GM12874 (cell line): Measurements from ENCODE around the gene SPRR5.
A peak's percentile ranks its signal among the peaks of the same experiment; 100 is the strongest.

Experiments
- TF ChIP-seq, protein P1 (sequence below): IDR thresholded peaks from 2 replicates; pipeline ENCODE4 v1.5.1; 2011; ENCODE audit warnings: low read depth, mild to moderate bottlenecking, control low read depth, low read length, moderate library complexity; ENCODE audit not compliant: insufficient read depth

SPRR5 gene

DNA sequence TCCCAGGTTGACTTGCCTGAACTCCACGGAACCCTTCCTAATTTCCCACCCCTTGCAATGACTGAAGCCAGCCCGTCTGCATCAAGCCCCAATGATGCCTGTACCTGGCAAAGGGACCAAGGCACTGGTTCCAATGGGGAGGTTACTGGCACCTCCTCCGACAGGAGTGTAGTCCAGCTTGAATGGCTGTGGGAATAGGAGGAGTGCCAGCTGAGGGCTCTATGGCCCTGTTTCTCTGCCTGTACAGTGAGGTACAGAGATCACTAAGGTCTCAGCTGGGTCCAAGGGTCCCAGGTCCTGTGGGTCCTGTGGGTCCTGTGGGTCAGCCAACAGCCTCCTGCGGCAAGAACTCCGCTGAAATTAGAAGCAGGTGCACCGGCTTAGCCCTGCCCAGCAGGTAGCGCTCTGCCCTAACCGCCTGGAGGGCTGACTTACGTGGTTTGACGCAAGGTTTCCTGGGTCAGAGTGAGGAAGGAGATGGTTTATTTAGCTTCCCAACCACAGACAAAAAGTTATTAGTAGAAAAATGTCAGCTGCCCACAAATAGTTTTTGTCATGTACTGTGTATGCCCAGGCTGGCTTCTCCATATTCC lies 13.5 kb downstream of the SPRR5 start:
- TF ChIP-seq, protein P1, sequence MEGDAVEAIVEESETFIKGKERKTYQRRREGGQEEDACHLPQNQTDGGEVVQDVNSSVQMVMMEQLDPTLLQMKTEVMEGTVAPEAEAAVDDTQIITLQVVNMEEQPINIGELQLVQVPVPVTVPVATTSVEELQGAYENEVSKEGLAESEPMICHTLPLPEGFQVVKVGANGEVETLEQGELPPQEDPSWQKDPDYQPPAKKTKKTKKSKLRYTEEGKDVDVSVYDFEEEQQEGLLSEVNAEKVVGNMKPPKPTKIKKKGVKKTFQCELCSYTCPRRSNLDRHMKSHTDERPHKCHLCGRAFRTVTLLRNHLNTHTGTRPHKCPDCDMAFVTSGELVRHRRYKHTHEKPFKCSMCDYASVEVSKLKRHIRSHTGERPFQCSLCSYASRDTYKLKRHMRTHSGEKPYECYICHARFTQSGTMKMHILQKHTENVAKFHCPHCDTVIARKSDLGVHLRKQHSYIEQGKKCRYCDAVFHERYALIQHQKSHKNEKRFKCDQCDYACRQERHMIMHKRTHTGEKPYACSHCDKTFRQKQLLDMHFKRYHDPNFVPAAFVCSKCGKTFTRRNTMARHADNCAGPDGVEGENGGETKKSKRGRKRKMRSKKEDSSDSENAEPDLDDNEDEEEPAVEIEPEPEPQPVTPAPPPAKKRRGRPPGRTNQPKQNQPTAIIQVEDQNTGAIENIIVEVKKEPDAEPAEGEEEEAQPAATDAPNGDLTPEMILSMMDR = peak; percentile 62

DNA sequence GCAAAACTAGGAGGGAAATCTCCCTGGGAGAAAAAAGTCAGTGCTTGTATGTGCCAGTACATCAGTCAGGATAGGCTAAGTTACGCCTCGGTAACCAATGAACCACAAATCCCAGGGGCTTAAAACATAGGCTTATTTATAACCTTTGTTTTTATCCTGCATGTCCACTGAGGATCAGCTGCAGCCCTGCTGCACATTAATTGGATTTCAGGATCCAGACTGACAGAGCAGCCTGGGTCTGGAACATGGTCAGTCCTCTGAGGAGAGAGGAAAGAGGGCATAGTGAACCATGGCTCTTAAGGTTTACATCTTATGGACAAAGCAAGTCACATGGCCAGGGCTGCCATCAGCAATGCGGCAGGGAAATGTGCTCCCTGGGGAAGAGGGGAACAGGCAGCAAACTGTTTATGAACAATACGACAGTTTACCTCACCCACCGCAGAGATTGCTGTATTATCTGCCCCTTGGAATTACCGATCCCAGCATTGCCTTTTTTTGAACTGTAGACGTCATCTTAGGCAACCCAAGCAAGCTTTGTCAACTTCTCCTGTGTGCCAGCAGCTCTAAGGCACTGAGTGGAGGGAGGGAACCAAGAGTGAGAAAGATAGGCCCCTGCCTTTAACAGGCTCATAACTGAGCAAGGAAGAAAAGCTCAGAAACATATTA lies 14.4 kb downstream of the SPRR5 start:
- TF ChIP-seq, protein P1 = no peak

DNA sequence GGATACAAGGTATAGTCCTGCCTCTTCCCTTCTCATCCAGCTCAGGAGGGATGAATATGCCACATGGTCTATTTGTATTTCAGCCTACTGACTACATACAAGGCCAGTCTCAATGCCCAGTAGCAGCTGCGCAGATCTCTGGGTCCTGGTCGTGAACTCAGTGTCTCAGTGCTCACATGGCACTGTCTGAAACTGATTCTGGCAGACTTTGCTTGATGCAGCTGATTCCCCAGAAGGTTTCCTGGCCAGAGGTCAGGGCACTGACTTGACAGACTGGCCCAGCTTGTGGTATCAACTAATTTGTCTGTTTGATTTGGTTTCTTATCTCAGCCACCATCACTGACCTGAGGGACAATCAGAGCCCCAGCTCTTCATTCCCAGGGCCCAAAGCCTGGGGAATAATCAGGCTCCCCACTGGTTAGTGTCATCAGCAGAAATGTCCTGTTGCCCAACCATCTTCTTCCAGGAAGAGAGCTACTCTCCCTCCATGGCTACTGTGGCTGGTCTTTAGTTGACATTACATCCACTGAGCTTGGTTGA lies 15.9 kb downstream of the SPRR5 start:
- TF ChIP-seq, protein P1 = no peak

DNA sequence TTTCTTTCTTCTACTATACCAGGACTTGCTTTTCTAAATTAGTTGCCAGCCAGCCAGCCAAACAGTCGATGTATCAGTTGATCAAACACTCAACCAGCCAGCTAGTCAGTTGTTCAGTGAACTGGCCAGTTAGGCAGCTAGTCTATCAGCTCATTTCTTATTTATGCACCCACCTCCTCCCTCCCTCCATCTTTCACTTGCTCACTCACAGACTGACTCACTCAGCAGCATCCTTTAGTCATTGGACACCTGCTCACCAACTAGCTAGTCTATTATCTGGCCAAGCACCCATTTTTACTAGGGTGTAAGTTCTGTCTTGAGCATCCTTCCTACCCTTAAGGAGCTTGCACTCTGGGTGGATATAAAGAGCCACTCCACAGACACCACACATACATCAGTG lies 17.5 kb downstream of the SPRR5 start:
- TF ChIP-seq, protein P1 = no peak

DNA sequence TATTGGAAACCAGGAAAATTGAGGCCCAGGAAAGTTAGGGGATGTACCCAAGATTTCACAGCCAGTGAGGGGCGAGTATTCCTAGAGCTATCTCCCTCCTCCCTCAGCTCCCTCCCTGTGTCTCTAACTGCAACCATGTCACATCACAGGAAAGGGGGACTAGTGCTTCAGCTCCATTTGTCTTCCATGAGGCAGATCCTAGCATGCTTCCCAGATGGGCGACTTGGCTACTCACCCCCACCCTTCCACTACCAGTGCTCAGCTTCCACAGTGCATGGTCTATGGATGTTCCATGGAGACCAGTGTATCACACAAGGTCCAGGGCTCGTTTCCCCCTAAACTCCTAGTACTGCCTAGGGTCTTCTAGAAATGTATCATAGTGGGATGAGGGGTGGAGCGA lies 18.8 kb downstream of the SPRR5 start:
- TF ChIP-seq, protein P1 = no peak

DNA sequence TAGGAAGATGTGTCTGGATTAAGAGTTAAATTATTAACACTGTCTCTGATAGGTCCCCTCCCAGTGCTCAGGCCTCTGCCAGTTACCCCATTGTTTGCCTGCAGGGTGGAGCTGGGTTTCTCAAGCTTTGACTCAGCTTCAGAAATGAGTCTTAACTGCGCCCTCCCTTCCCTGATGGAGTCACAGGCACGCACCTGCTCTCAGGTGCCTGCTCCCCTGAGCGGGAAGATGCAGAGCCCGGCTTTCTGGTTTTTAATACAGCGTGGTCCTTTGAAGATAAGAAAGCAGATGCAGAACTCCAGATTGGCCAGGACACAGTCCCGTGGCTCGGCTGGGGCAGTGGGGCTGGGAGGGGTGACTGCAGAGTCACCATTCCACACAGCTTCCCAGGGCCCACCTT lies 20.2 kb downstream of the SPRR5 start:
- TF ChIP-seq, protein P1 = no peak

DNA sequence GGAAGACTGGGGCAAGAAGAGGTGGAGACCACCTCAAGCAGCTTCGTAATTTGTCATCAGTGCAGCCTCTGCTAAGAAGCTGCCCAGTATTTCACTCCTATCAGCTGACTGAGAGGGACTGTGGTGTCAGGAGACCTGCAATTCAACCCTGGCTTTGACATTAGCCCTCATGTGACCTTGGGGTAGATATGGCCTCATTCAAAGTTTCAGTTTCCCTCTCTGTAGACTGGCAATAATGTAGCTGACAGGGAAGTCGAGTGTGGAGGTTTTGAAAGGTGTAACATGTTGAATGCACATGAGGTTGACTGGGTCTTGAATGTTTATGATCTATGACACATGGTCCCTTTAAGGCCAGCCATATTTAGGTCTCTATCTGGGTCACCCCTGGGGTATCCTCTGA lies 21.2 kb downstream of the SPRR5 start:
- TF ChIP-seq, protein P1 = no peak
